HepG2 (cell line): Measurements from ENCODE around the gene TARP.

Source experiments
- ARID4A ChIP-seq: sonication (generic); formaldehyde crosslinking; IDR thresholded peaks from 2 replicates; pipeline ENCODE4 v1.5.0; 2020; ENCODE audit warnings: mild to moderate bottlenecking, missing genetic modification reagents, borderline replicate concordance
- CEBPZ ChIP-seq: IDR thresholded peaks from 2 replicates; pipeline ENCODE4 v1.6.1; 2012; ENCODE audit warnings: low read length, improper control_type of control experiment
- CTCF ChIP-seq: sonication (generic); formaldehyde crosslinking; IDR thresholded peaks from 2 replicates; pipeline ENCODE4 v1.5.0; 2020; ENCODE audit warnings: mild to moderate bottlenecking, missing genetic modification reagents, moderate library complexity
- E2F2 ChIP-seq: sonication (generic); formaldehyde crosslinking; IDR thresholded peaks from 2 replicates; pipeline ENCODE4 v1.4.0; 2020; ENCODE audit warnings: missing genetic modification reagents, borderline replicate concordance
- KDM3A ChIP-seq: IDR thresholded peaks from 2 replicates; pipeline ENCODE4 v1.6.1; 2018; ENCODE audit warnings: low read depth, missing compliant biosample characterization
- SMC3 ChIP-seq: IDR thresholded peaks from 2 replicates; pipeline ENCODE4 v1.6.1; 2011; ENCODE audit warnings: low read length, improper control_type of control experiment
- SSRP1 ChIP-seq: IDR thresholded peaks from 2 replicates; pipeline ENCODE4 v1.6.1; 2016; ENCODE audit warnings: control low read depth
- STAG1 ChIP-seq: sonication (generic); formaldehyde crosslinking; IDR thresholded peaks from 2 replicates; pipeline ENCODE4 v1.4.0; 2020; ENCODE audit warnings: missing genetic modification reagents
- TFDP1 ChIP-seq: IDR thresholded peaks from 2 replicates; pipeline ENCODE4 v1.6.1; 2016; ENCODE audit warnings: missing compliant biosample characterization, missing genetic modification reagents, borderline replicate concordance
- ZBTB33 ChIP-seq: sonication (generic); formaldehyde crosslinking; IDR thresholded peaks from 2 replicates; pipeline ENCODE4 v1.4.0; 2020; ENCODE audit warnings: missing genetic modification reagents
- ZNF564 ChIP-seq: sonication (generic); formaldehyde crosslinking; IDR thresholded peaks from 2 replicates; pipeline ENCODE4 v1.8.1; 2023; ENCODE audit warnings: mild to moderate bottlenecking, missing genetic modification reagents
- ZNF83 ChIP-seq: sonication (generic); formaldehyde crosslinking; IDR thresholded peaks from 2 replicates; pipeline ENCODE4 v1.4.0; 2020; ENCODE audit warnings: missing genetic modification reagents, mild to moderate bottlenecking, borderline replicate concordance

Gene TARP

GRCh38 chr7:38215735-38216670 lies 57.4 kb downstream of the TARP start (continued):
- peak; percentile 26; the same call in 1 of the 2 replicates for TF ChIP-seq ZBTB33
- peak; percentile 42; the same call in 1 of the 2 replicates for TF ChIP-seq STAG1 (CRISPR knock-in tag)
- TF ChIP-seq CTCF (CRISPR knock-in tag): peak; percentile 79
- no peak for TF ChIP-seq TFDP1 (CRISPR knock-in tag)
- no peak for TF ChIP-seq ZNF564 (CRISPR knock-in tag)
- TF ChIP-seq KDM3A (CRISPR knock-in tag): no peak
- no peak for TF ChIP-seq CEBPZ
- TF ChIP-seq SMC3: peak; percentile 46
- no peak for TF ChIP-seq E2F2 (CRISPR knock-in tag)
- no peak for TF ChIP-seq SSRP1
- TF ChIP-seq ZNF83 (CRISPR knock-in tag): no peak
- no peak for TF ChIP-seq ARID4A (CRISPR knock-in tag)
